Measurements from ENCODE around the gene TRIM41. TPM values are rescaled to one million over a fixed set of nuclear protein-coding genes. Genes with fewer than 3 reads are reported as not detected.
A peak's percentile ranks its signal among the peaks of the same experiment; 100 is the strongest.

Gene TRIM41
- total and polyA plus RNA-seq, 2 of the 13 experiments (the other 11 are each of a cell fraction or from before 2014, with no cell fraction given), result 10.2 to 16.7 TPM

DNA sequence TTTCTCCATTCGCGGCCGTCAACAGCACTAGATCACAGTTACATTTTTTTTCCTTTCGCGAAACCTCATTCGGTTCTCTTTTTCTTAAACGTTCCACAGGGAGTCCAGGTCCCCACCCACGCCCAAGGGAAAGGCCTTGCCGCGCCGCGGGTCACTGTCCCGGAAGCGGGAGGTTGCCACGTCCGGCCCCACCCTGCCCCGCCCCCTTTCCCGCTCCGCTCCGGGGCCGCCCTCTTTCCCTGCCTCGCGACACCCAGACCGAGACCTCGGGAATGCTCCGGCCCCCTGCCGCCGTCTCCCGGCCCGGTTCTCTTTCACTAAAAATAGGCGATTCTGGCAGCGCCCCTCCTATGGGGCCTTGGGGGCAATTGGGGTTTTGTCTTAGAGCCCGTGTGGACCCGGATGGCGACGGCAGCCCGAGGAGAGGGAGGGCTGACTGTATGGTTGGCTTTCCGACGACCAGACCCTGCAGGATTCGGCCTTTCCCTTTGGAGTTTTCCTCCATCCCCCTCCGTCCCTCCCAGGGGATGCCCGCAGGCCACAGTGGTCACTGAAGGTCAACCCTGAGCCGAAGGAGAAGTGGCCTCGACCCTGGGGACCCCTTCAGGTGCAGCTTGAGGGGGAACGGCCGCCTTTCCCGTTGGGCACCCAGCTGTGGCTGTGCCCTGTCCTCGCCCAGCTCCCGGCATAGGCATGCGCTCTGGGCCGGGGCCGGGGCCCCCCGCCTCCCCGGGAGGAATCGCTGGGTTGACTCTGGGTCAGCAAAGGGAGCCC lies 23.4 kb downstream of the TRIM41 start (continued):
- TF ChIP-seq MTF2 (CRISPR knock-in tag; IDR thresholded peaks at IDR 0.05; ENCODE audit: borderline replicate concordance), result no peak
- TF ChIP-seq, protein P1, sequence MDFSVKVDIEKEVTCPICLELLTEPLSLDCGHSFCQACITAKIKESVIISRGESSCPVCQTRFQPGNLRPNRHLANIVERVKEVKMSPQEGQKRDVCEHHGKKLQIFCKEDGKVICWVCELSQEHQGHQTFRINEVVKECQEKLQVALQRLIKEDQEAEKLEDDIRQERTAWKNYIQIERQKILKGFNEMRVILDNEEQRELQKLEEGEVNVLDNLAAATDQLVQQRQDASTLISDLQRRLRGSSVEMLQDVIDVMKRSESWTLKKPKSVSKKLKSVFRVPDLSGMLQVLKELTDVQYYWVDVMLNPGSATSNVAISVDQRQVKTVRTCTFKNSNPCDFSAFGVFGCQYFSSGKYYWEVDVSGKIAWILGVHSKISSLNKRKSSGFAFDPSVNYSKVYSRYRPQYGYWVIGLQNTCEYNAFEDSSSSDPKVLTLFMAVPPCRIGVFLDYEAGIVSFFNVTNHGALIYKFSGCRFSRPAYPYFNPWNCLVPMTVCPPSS (IDR thresholded peaks at IDR 0.05), result no peak
- no peak for TF ChIP-seq ZNF563 (CRISPR knock-in tag; IDR thresholded peaks at IDR 0.05)
- TF ChIP-seq SOX5 (CRISPR knock-in tag; IDR thresholded peaks at IDR 0.05; ENCODE audit: borderline replicate concordance), result no peak; the same call in 1 of the 2 replicates
- TF ChIP-seq TMF1 (CRISPR knock-in tag; IDR thresholded peaks at IDR 0.05; ENCODE audit: low read depth), result no peak; the same call in 1 of the 2 replicates
- TF ChIP-seq ZNF703 (CRISPR knock-in tag; IDR thresholded peaks at IDR 0.05; ENCODE audit: borderline replicate concordance), result 0 out of 2 replicates have a peak, but pooled peaks have one; percentile 14
- TF ChIP-seq SETDB1 (CRISPR knock-in tag; IDR thresholded peaks at IDR 0.05; ENCODE audit: borderline replicate concordance), result no peak
- TF ChIP-seq ZSCAN9 (CRISPR knock-in tag; IDR thresholded peaks at IDR 0.05; ENCODE audit: borderline replicate concordance), result no peak
- TF ChIP-seq SMAD3 (CRISPR knock-in tag; IDR thresholded peaks at IDR 0.05), result peak; percentile 52; the same call in 1 of the 2 replicates
- no peak for TF ChIP-seq ZNF549 (CRISPR knock-in tag; IDR thresholded peaks at IDR 0.05)
- TF ChIP-seq, protein P2, sequence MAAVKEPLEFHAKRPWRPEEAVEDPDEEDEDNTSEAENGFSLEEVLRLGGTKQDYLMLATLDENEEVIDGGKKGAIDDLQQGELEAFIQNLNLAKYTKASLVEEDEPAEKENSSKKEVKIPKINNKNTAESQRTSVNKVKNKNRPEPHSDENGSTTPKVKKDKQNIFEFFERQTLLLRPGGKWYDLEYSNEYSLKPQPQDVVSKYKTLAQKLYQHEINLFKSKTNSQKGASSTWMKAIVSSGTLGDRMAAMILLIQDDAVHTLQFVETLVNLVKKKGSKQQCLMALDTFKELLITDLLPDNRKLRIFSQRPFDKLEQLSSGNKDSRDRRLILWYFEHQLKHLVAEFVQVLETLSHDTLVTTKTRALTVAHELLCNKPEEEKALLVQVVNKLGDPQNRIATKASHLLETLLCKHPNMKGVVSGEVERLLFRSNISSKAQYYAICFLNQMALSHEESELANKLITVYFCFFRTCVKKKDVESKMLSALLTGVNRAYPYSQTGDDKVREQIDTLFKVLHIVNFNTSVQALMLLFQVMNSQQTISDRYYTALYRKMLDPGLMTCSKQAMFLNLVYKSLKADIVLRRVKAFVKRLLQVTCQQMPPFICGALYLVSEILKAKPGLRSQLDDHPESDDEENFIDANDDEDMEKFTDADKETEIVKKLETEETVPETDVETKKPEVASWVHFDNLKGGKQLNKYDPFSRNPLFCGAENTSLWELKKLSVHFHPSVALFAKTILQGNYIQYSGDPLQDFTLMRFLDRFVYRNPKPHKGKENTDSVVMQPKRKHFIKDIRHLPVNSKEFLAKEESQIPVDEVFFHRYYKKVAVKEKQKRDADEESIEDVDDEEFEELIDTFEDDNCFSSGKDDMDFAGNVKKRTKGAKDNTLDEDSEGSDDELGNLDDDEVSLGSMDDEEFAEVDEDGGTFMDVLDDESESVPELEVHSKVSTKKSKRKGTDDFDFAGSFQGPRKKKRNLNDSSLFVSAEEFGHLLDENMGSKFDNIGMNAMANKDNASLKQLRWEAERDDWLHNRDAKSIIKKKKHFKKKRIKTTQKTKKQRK (IDR thresholded peaks at IDR 0.05; ENCODE audit: low read length), result no peak
- no peak for TF ChIP-seq ZNF101 (CRISPR knock-in tag; IDR thresholded peaks at IDR 0.05; ENCODE audit: borderline replicate concordance, low read depth)
- no peak for TF ChIP-seq FOXM1 (CRISPR knock-in tag; IDR thresholded peaks at IDR 0.05)
- TF ChIP-seq KDM6A (CRISPR knock-in tag; IDR thresholded peaks at IDR 0.05; ENCODE audit: low read depth), result no peak
- no peak; the same call in 1 of the 2 replicates for TF ChIP-seq ARID5B (CRISPR knock-in tag; IDR thresholded peaks at IDR 0.05)
- TF ChIP-seq NFATC3 (CRISPR knock-in tag; IDR thresholded peaks at IDR 0.05), result no peak
- TF ChIP-seq ZNF570 (CRISPR knock-in tag; IDR thresholded peaks at IDR 0.05; ENCODE audit: borderline replicate concordance), result 0 out of 2 replicates have a peak, but pooled peaks have one; percentile 42
- TF ChIP-seq, protein P3, sequence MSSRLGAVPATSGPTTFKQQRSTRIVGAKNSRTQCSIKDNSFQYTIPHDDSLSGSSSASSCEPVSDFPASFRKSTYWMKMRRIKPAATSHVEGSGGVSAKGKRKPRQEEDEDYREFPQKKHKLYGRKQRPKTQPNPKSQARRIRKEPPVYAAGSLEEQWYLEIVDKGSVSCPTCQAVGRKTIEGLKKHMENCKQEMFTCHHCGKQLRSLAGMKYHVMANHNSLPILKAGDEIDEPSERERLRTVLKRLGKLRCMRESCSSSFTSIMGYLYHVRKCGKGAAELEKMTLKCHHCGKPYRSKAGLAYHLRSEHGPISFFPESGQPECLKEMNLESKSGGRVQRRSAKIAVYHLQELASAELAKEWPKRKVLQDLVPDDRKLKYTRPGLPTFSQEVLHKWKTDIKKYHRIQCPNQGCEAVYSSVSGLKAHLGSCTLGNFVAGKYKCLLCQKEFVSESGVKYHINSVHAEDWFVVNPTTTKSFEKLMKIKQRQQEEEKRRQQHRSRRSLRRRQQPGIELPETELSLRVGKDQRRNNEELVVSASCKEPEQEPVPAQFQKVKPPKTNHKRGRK (CRISPR knock-in tag; IDR thresholded peaks at IDR 0.05), result no peak
- TF ChIP-seq BORCS8-MEF2B (CRISPR knock-in tag; IDR thresholded peaks at IDR 0.05), result no peak
